H9 (cell line): Measurements from ENCODE around the gene SLC17A6. TPM values are rescaled to one million over a fixed set of nuclear protein-coding genes. Genes with fewer than 3 reads are reported as not detected.

Experiments used
- DNase-seq: peaks from one replicate; pipeline ENCODE4 v3.0.0-alpha.2; 2017
- H2AFZ ChIP-seq: one replicate; pipeline ENCODE4 v1.6.1; 2013; ENCODE audit warnings: mild to moderate bottlenecking, low read length, control low read depth, moderate library complexity
- H2AK5ac ChIP-seq: 2 replicates; pipeline ENCODE4 v1.6.1; 2013; ENCODE audit warnings: low read length, control low read depth, mixed read lengths; ENCODE audit not compliant: insufficient read length
- H2BK120ac ChIP-seq: one replicate; pipeline ENCODE4 v1.6.1; 2013; ENCODE audit warnings: low read depth, mild to moderate bottlenecking, low read length, control low read depth, inconsistent platforms; ENCODE audit not compliant: poor library complexity, severe bottlenecking
- H2BK12ac ChIP-seq: 2 replicates; pipeline ENCODE4 v1.6.1; 2013; ENCODE audit warnings: low read length, control low read depth, mixed read lengths, low read depth; ENCODE audit not compliant: insufficient read length
- H2BK15ac ChIP-seq: 2 replicates; pipeline ENCODE4 v1.6.1; 2013; ENCODE audit warnings: low read depth, low read length, control low read depth
- H2BK20ac ChIP-seq: one replicate; pipeline ENCODE4 v1.6.1; 2013; ENCODE audit warnings: low read depth, mild to moderate bottlenecking, low read length, control low read depth, inconsistent platforms; ENCODE audit not compliant: poor library complexity, severe bottlenecking
- H2BK5ac ChIP-seq: 2 replicates; pipeline ENCODE4 v1.6.1; 2013; ENCODE audit warnings: low read length, control low read depth, mixed read lengths; ENCODE audit not compliant: insufficient read length
- H3K14ac ChIP-seq: 2 replicates; pipeline ENCODE4 v1.6.1; 2013; ENCODE audit warnings: low read length, control low read depth; ENCODE audit not compliant: insufficient read depth
- H3K18ac ChIP-seq: 2 replicates; pipeline ENCODE4 v1.6.1; 2013; ENCODE audit warnings: low read depth, mild to moderate bottlenecking, mixed read lengths, low read length, control low read depth; ENCODE audit not compliant: insufficient read length
- H3K23ac ChIP-seq: 2 replicates; pipeline ENCODE4 v1.6.1; 2013; ENCODE audit warnings: low read length, control low read depth, mixed read lengths, low read depth; ENCODE audit not compliant: insufficient read length
- H3K23me2 ChIP-seq: 2 replicates; pipeline ENCODE4 v1.6.1; 2013; ENCODE audit warnings: low read depth, mild to moderate bottlenecking, mixed read lengths, low read length, control low read depth; ENCODE audit not compliant: insufficient read length, poor library complexity, severe bottlenecking
- H3K27ac ChIP-seq: 2 replicates; pipeline ENCODE4 v1.5.1; 2013; ENCODE audit warnings: low read length, control low read depth, mixed read lengths, low read depth; ENCODE audit not compliant: insufficient read length
- H3K27me3 ChIP-seq: 2 replicates; pipeline ENCODE4 v1.6.1; 2013; ENCODE audit warnings: low read length, control low read depth, inconsistent platforms; ENCODE audit not compliant: insufficient read depth
- H3K4ac ChIP-seq: 2 replicates; pipeline ENCODE4 v1.6.1; 2013; ENCODE audit warnings: low read depth, mild to moderate bottlenecking, control low read depth, inconsistent platforms, low read length, moderate library complexity
- H3K4me1 ChIP-seq: 2 replicates; pipeline ENCODE4 v1.6.1; 2013; ENCODE audit warnings: low read length, control low read depth, inconsistent platforms; ENCODE audit not compliant: insufficient read depth
- H3K4me2 ChIP-seq: 2 replicates; pipeline ENCODE4 v1.6.1; 2013; ENCODE audit warnings: low read length, control low read depth, mixed read lengths; ENCODE audit not compliant: insufficient read length, insufficient read depth
- H3K56ac ChIP-seq: 2 replicates; pipeline ENCODE4 v1.6.1; 2013; ENCODE audit warnings: low read depth, mild to moderate bottlenecking, mixed read lengths, low read length, control low read depth; ENCODE audit not compliant: insufficient read length
- H3K79me1 ChIP-seq: 2 replicates; pipeline ENCODE4 v1.6.1; 2013; ENCODE audit warnings: low read depth, mild to moderate bottlenecking, moderate library complexity, low read length, control low read depth, inconsistent platforms; ENCODE audit not compliant: insufficient read depth, poor library complexity, severe bottlenecking
- H3K79me2 ChIP-seq: 2 replicates; pipeline ENCODE4 v1.6.1; 2013; ENCODE audit warnings: low read length, control low read depth, inconsistent platforms; ENCODE audit not compliant: insufficient read depth
- H3K9ac ChIP-seq: 2 replicates; pipeline ENCODE4 v1.6.1; 2013; ENCODE audit warnings: low read length, control low read depth, mixed read lengths; ENCODE audit not compliant: insufficient read length; ENCODE audit errors: extremely low read depth
- H3K9me3 ChIP-seq: one replicate; pipeline ENCODE4 v1.6.1; 2013; ENCODE audit warnings: low read depth, low read length, inconsistent platforms; ENCODE audit not compliant: control insufficient read depth
- H3T11ph ChIP-seq: one replicate; pipeline ENCODE4 v1.6.1; 2013; ENCODE audit warnings: mild to moderate bottlenecking, low read length, control low read depth, inconsistent platforms
- H4K20me1 ChIP-seq: one replicate; pipeline ENCODE4 v1.6.1; 2013; ENCODE audit not compliant: control insufficient read depth, insufficient read length, insufficient read depth
- H4K5ac ChIP-seq: 2 replicates; pipeline ENCODE4 v1.6.1; 2013; ENCODE audit warnings: low read depth, mild to moderate bottlenecking, mixed read lengths, low read length, control low read depth; ENCODE audit not compliant: insufficient read length
- H4K8ac ChIP-seq: replicated peaks from 2 replicates; pipeline ENCODE4 v1.6.1; 2013; ENCODE audit warnings: low read length, control low read depth, mixed read lengths, low read depth; ENCODE audit not compliant: insufficient read length
- H4K91ac ChIP-seq: 2 replicates; pipeline ENCODE4 v1.6.1; 2013; ENCODE audit warnings: low read depth, mild to moderate bottlenecking, moderate library complexity, mixed read lengths, low read length, control low read depth; ENCODE audit not compliant: insufficient read length
- H3K27ac Mint-ChIP-seq, 3 experiments: 2 replicates in 2 of 3; 3 replicates in 1 of 3; pipeline ENCODE4 v1.8.0; 2020 to 2021; ENCODE audit warnings: mixed read lengths in 3 of 3, mild to moderate bottlenecking in 1 of 3, moderate library complexity in 1 of 3
- H3K27me3 Mint-ChIP-seq: 2 replicates; pipeline ENCODE4 v1.8.0; 2021; ENCODE audit warnings: low read depth, mild to moderate bottlenecking, moderate library complexity, mixed read lengths
- H3K36me3 Mint-ChIP-seq, 3 experiments: 2 replicates in 2 of 3; 3 replicates in 1 of 3; pipeline ENCODE4 v1.8.0; 2020 to 2021; ENCODE audit warnings: low read depth in 3 of 3, mixed read lengths in 3 of 3; ENCODE audit not compliant: insufficient read depth in 1 of 3
- H3K4me1 Mint-ChIP-seq, 2 experiments: 2 replicates each; pipeline ENCODE4 v1.8.0; 2020; ENCODE audit warnings: mixed read lengths in 2 of 2
- H3K4me3 Mint-ChIP-seq, 2 experiments: 2 replicates in 1 of 2; 3 replicates in 1 of 2; pipeline ENCODE4 v1.8.0; 2020 to 2021; ENCODE audit warnings: mild to moderate bottlenecking in 2 of 2, mixed read lengths in 2 of 2, moderate library complexity in 1 of 2
- H3K9me3 Mint-ChIP-seq, 2 experiments: 2 replicates in 1 of 2; 3 replicates in 1 of 2; pipeline ENCODE4 v1.8.0; 2020; ENCODE audit warnings: mild to moderate bottlenecking in 2 of 2, mixed read lengths in 2 of 2, moderate library complexity in 1 of 2
- CTCF ChIP-seq: fragments of 200-600 bp; sonication (generic); conservative IDR thresholded peaks from 3 replicates; pipeline ENCODE4 v1.8.0; 2021; ENCODE audit warnings: antibody characterized with exemption, mild to moderate bottlenecking
- total RNA-seq: library from RNA; stranded (reverse); gene quantifications from 2 replicates; pipeline ENCODE4 v1.2.1, GENCODE V29; 2021

Gene SLC17A6
- total RNA-seq, 1 experiment from 2014 or later, result not detected

- no peak overlapping the region for H2BK120ac ChIP-seq
- H3K4me3 Mint-ChIP-seq, result no peak overlapping the region
- no peak overlapping the region for H2BK12ac ChIP-seq
- no peaks in the 10 kb centered on the region for H3K9me3 Mint-ChIP-seq
- H2AFZ ChIP-seq, result no peak overlapping the region
- H3K27ac ChIP-seq, result no peak overlapping the region
- H3K4ac ChIP-seq, result no peak overlapping the region
- no peaks in the 10 kb centered on the region for H3K23me2 ChIP-seq
- no peaks in the 10 kb centered on the region for H3K4me1 ChIP-seq
- H3T11ph ChIP-seq, result no peak overlapping the region
- no peak overlapping the region for H2BK5ac ChIP-seq
- no peak overlapping the region for H3K4me2 ChIP-seq
- H2AK5ac ChIP-seq, result no peak overlapping the region
- no peak overlapping the region for H3K14ac ChIP-seq
- no peaks in the 10 kb centered on the region for H3K79me2 ChIP-seq
- H3K27ac Mint-ChIP-seq, result no peak overlapping the region
- DNase-seq, result no peak
- H3K4me1 Mint-ChIP-seq, result no peaks in the 10 kb centered on the region
- peaks cover 2% of the 10 kb centered on the region; the same call in 1 of the 2 replicates for H3K27me3 Mint-ChIP-seq
- no peak overlapping the region for H3K9ac ChIP-seq
- no peak overlapping the region for H4K8ac ChIP-seq
- H3K56ac ChIP-seq, result no peak overlapping the region
- no peak overlapping the region for H4K91ac ChIP-seq
- no peaks in the 10 kb centered on the region for H3K9me3 ChIP-seq
- H3K18ac ChIP-seq, result no peak overlapping the region
- H3K23ac ChIP-seq, result no peak overlapping the region
- H3K36me3 Mint-ChIP-seq, result no peaks in the 10 kb centered on the region
- no peak overlapping the region for H2BK15ac ChIP-seq
- no peak overlapping the region for H4K5ac ChIP-seq
- no peak overlapping the region for H2BK20ac ChIP-seq
- TF ChIP-seq CTCF, result no peak
- H3K79me1 ChIP-seq, result no peaks in the 10 kb centered on the region
- H3K27me3 ChIP-seq, result no peaks in the 10 kb centered on the region
- H4K20me1 ChIP-seq, result no peaks in the 10 kb centered on the region
Observed at GRCh38 chr11:22302368-22302767, 35.8 kb upstream of the SLC17A6 start.
